ENCODE results near the gene SYPL1. TPM values are rescaled to one million over a fixed set of nuclear protein-coding genes. Genes with fewer than 3 reads are reported as not detected.

Gene SYPL1
- total and polyA plus RNA-seq, 2 donors (not counting 3 experiments of a cell fraction or from before 2014, with no cell fraction given), result 59.8 to 67.1 TPM

DNA sequence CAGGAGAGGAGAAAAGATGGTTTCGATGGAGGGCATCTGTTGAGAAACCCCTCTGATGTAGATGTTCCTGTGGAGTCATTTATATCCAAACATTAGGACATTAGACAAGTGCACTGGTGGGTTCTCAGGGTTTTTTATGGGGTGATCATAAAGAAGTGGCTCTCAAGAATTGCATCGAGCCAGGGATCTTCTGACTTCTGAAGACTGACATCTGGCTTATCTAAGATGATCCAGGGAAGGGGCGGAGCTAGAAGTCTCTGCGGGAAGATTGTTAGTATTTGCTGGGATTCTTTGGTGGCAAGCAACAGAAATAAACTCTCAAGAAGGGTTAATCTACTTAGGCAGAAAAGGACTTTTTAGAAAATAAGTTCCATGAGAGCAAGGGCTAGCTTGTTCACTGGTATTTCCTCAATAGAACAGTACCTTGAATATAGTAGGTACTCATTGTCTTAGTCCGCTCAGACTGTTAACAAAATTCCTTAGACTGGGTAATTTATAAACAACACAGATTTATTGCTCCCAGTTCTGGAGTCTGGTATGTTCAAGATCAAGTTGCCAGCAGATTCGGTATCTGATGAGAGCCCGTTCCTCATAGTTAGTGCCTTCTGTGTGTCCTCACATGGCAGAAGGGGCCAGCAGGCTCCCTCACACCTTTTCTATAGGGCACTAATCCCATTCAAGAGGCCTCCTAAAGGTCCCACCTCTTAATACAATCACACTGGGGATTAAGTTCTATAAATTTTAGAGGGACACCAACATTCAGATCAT lies 28.5 kb upstream of the SYPL1 start:
- H4K20me1 ChIP-seq (replicated peaks; ENCODE audit: control insufficient read depth, extremely low read depth, insufficient read depth, low read length), result no peaks in the 10 kb centered on the region
- H3K4me1 ChIP-seq (ENCODE audit: control insufficient read depth, extremely low read depth, insufficient read depth, low read length), result no peaks in the 10 kb centered on the region
- H3K79me2 ChIP-seq (ENCODE audit: control insufficient read depth, insufficient read depth, low read length), result no peaks in the 10 kb centered on the region
- BruUV-seq (replicated peaks), result no TSS peak
- FAIRE-seq, result no peak
- no peaks in the 10 kb centered on the region for H3K9me3 ChIP-seq (replicated peaks; ENCODE audit: control insufficient read depth, insufficient read depth, low read length)
- TF ChIP-seq MYC (IDR thresholded peaks at IDR 0.05; ENCODE audit: low read depth, low read length) (no peak), POLR2A (IDR thresholded peaks at IDR 0.05; ENCODE audit: low read depth, low read length) (no peak), GATA2 (IDR thresholded peaks at IDR 0.05; ENCODE audit: insufficient read depth, insufficient read length, low read depth, low read length) (no peak), FOS (IDR thresholded peaks at IDR 0.05; ENCODE audit: borderline replicate concordance, insufficient read depth, low read length) (no peak), CTCF (IDR thresholded peaks at IDR 0.05; ENCODE audit: extremely low read depth in 1 of 2, insufficient read depth in 1 of 2, low read depth in 1 of 2, low read length in 2 of 2) (no peak), EZH2 (IDR thresholded peaks at IDR 0.05; ENCODE audit: borderline replicate concordance, low read depth, low read length, severe bottlenecking) (no peak), JUN (IDR thresholded peaks at IDR 0.05; ENCODE audit: borderline replicate concordance, insufficient read depth, insufficient read length, low read depth) (no peak), POLR2AphosphoS5 (IDR thresholded peaks at IDR 0.05; ENCODE audit: insufficient read depth, low read depth, low read length) (no peak)
- TF ChIP-seq, protein P1, sequence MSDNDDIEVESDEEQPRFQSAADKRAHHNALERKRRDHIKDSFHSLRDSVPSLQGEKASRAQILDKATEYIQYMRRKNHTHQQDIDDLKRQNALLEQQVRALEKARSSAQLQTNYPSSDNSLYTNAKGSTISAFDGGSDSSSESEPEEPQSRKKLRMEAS (IDR thresholded peaks at IDR 0.05; ENCODE audit: insufficient read depth, insufficient read length), result no peak
- ChIA-PET POLR2A (no interaction called here), CTCF (interaction anchor here (1.6 kb wide), 1 partner anchor 90 kb away, joined by 4 read pairs; no protein-coding TSS in a partner anchor)
- intact Hi-C loops (cut with micrococcal nuclease) (no loop called here), dilution Hi-C loops (cut with MboI; ENCODE audit: extremely low pct_ligation_motif_present, low sequenced_read_pairs) (no loop called here)
- peaks cover 33 to 35% of the 10 kb centered on the region in 2 experiments for H3K27me3 ChIP-seq (ENCODE audit: control insufficient read depth in 2 of 2, insufficient read depth in 2 of 2, low read length in 2 of 2)
- no peak overlapping the region for H3K4me2 ChIP-seq (ENCODE audit: insufficient read depth, low read length)
- no peaks in the 10 kb centered on the region for H3K9me1 ChIP-seq (replicated peaks; ENCODE audit: control insufficient read depth, extremely low read depth, insufficient read depth, low read length)
- no peaks in the 10 kb centered on the region for H3K36me3 ChIP-seq (ENCODE audit: control insufficient read depth in 2 of 2, extremely low read depth in 1 of 2, insufficient read depth in 2 of 2, low read length in 2 of 2)
- H3K27ac ChIP-seq (ENCODE audit: insufficient read depth, low read depth, low read length), result no peak overlapping the region
- no peak for DNase-seq (ENCODE audit: low read depth, low spot score)
- no peak overlapping the region for H2AFZ ChIP-seq (ENCODE audit: low read depth, low read length)
- H3K4me3 ChIP-seq (replicated peaks in 1 of 3; ENCODE audit: insufficient read depth in 1 of 3, low read depth in 1 of 3, low read length in 3 of 3), result no peak overlapping the region
- no peak overlapping the region for H3K9ac ChIP-seq (replicated peaks; ENCODE audit: extremely low read depth, insufficient read depth, low read length)

Measured in endothelial cell of umbilical vein (primary cell).